Measurements from ENCODE around the gene FBN3.

FBN3 gene

GRCh38 chr19:8057545-8058270, 91.7 kb downstream of the FBN3 start:
- Histone ChIP-seq H2BK5ac (ENCODE audit: low read length) (no peak overlapping the region), H2AFZ (ENCODE audit: low read length) (no peak overlapping the region), H2AK5ac (ENCODE audit: low read depth, low read length) (no peak overlapping the region), H2BK12ac (ENCODE audit: low read length) (no peak overlapping the region), H3K18ac (ENCODE audit: low read length) (peak overlapping the region; percentile 2), H3K23ac (ENCODE audit: low read depth, low read length, poor library complexity) (no peak overlapping the region), H3K14ac (ENCODE audit: low read length) (no peak overlapping the region), H4K91ac (ENCODE audit: low read depth, low read length, poor library complexity) (no peak overlapping the region), H3K27me3 (ENCODE audit: control insufficient read depth in 3 of 3, insufficient read depth in 3 of 3, low read depth in 1 of 3, low read length in 3 of 3) (peaks cover 0 to 7% (median 0%) of the 10 kb centered on the region in 3 experiments), H3K4me2 (ENCODE audit: insufficient read depth, low read length, poor library complexity, severe bottlenecking) (no peak overlapping the region), H3K9me3 (replicated peaks in 1 of 2; ENCODE audit: control insufficient read depth in 2 of 2, insufficient read depth in 1 of 2, low read depth in 1 of 2, low read length in 2 of 2) (no peaks in the 10 kb centered on the region), H4K8ac (ENCODE audit: low read depth, low read length) (no peak overlapping the region), H3K4me1 (ENCODE audit: control insufficient read depth in 2 of 2, insufficient read depth in 1 of 2, low read depth in 1 of 2, low read length in 2 of 2) (peaks cover 0 to 12% of the 10 kb centered on the region in 2 donors), H3K79me1 (ENCODE audit: low read depth, low read length) (no peaks in the 10 kb centered on the region), H3K9ac (ENCODE audit: low read depth, low read length, poor library complexity) (no peak overlapping the region), H3K27ac (replicated peaks; ENCODE audit: low read length) (no peak overlapping the region), H3K36me3 (replicated peaks in 1 of 2; ENCODE audit: control insufficient read depth in 2 of 2, insufficient read depth in 2 of 2, low read length in 2 of 2) (no peaks in the 10 kb centered on the region), H3K4me3 (ENCODE audit: low read length in 2 of 2) (no peak overlapping the region), H2BK15ac (ENCODE audit: low read length) (no peak overlapping the region), H3K4ac (ENCODE audit: low read length) (no peak overlapping the region), H2BK120ac (ENCODE audit: low read depth, low read length) (no peak overlapping the region)
- no CpG with 5 or more reads among the region's 7 CpGs for WGBS, 2 donors (ENCODE audit: extremely low coverage in 2 of 2, insufficient read length in 2 of 2, insufficient replicate concordance in 1 of 2)
- no peak for DNase-seq (ENCODE audit: low spot score)

- H2AFZ ChIP-seq (ENCODE audit: low read length): no peak overlapping the region
- peaks cover 0 to 7% (median 0%) of the 10 kb centered on the region in 3 experiments for H3K27me3 ChIP-seq (ENCODE audit: control insufficient read depth in 3 of 3, insufficient read depth in 3 of 3, low read depth in 1 of 3, low read length in 3 of 3)
- no CpG with 5 or more reads among the region's 4 CpGs for WGBS, 2 donors (ENCODE audit: extremely low coverage in 2 of 2, insufficient read length in 2 of 2, insufficient replicate concordance in 1 of 2)
Observed at GRCh38 chr19:8056533-8056932, 92.9 kb downstream of the FBN3 start.

GRCh38 chr19:8054169-8054568, 95.2 kb downstream of the FBN3 start:
- Histone ChIP-seq H3K27me3 (ENCODE audit: control insufficient read depth in 3 of 3, insufficient read depth in 3 of 3, low read depth in 1 of 3, low read length in 3 of 3) (peaks cover 0 to 7% (median 4%) of the 10 kb centered on the region in 3 experiments), H4K91ac (ENCODE audit: low read depth, low read length, poor library complexity) (no peak overlapping the region), H3K36me3 (replicated peaks in 1 of 2; ENCODE audit: control insufficient read depth in 2 of 2, insufficient read depth in 2 of 2, low read length in 2 of 2) (no peaks in the 10 kb centered on the region), H2BK12ac (ENCODE audit: low read length) (peak overlapping the region; percentile 84), H4K8ac (ENCODE audit: low read depth, low read length) (no peak overlapping the region), H3K4me3 (ENCODE audit: low read length in 2 of 2) (no peak overlapping the region), H2BK15ac (ENCODE audit: low read length) (peak overlapping the region; percentile 94), H3K23ac (ENCODE audit: low read depth, low read length, poor library complexity) (peak overlapping the region; percentile 80), H3K4me1 (ENCODE audit: control insufficient read depth in 2 of 2, insufficient read depth in 1 of 2, low read depth in 1 of 2, low read length in 2 of 2) (peaks cover 4 to 22% of the 10 kb centered on the region in 2 donors), H3K79me1 (ENCODE audit: low read depth, low read length) (no peaks in the 10 kb centered on the region), H3K27ac (replicated peaks; ENCODE audit: low read length) (no peak overlapping the region), H3K18ac (ENCODE audit: low read length) (peak overlapping the region; percentile 89), H2BK120ac (ENCODE audit: low read depth, low read length) (no peak overlapping the region), H3K4ac (ENCODE audit: low read length) (no peak overlapping the region), H3K9me3 (replicated peaks in 1 of 2; ENCODE audit: control insufficient read depth in 2 of 2, insufficient read depth in 1 of 2, low read depth in 1 of 2, low read length in 2 of 2) (peaks cover 0 to 3% of the 10 kb centered on the region in 2 donors), H3K9ac (ENCODE audit: low read depth, low read length, poor library complexity) (no peak overlapping the region), H2BK5ac (ENCODE audit: low read length) (peak overlapping the region; percentile 26), H2AK5ac (ENCODE audit: low read depth, low read length) (peak overlapping the region; percentile 96), H2AFZ (ENCODE audit: low read length) (no peak overlapping the region), H3K14ac (ENCODE audit: low read length) (peak overlapping the region; percentile 38), H3K4me2 (ENCODE audit: insufficient read depth, low read length, poor library complexity, severe bottlenecking) (no peak overlapping the region)
- DNase-seq (ENCODE audit: low spot score): no peak
- WGBS, 2 donors (ENCODE audit: extremely low coverage in 2 of 2, insufficient read length in 2 of 2, insufficient replicate concordance in 1 of 2): no CpG with 5 or more reads among the region's 9 CpGs

More at GRCh38 chr19:8056533-8056932, 92.9 kb downstream of the FBN3 start:
- peaks cover 0 to 16% of the 10 kb centered on the region in 2 donors for H3K4me1 ChIP-seq (ENCODE audit: control insufficient read depth in 2 of 2, insufficient read depth in 1 of 2, low read depth in 1 of 2, low read length in 2 of 2)
- no peaks in the 10 kb centered on the region for H3K36me3 ChIP-seq (replicated peaks in 1 of 2; ENCODE audit: control insufficient read depth in 2 of 2, insufficient read depth in 2 of 2, low read length in 2 of 2)
- no peak overlapping the region for H3K23ac ChIP-seq (ENCODE audit: low read depth, low read length, poor library complexity)
- H2BK5ac ChIP-seq (ENCODE audit: low read length): peak overlapping the region; percentile 3
- peak overlapping the region; percentile 56 for H3K14ac ChIP-seq (ENCODE audit: low read length)
- H4K8ac ChIP-seq (ENCODE audit: low read depth, low read length): no peak overlapping the region
- H3K4me3 ChIP-seq (ENCODE audit: low read length in 2 of 2): no peak overlapping the region
- no peak overlapping the region for H3K4ac ChIP-seq (ENCODE audit: low read length)
- no peaks in the 10 kb centered on the region for H3K79me1 ChIP-seq (ENCODE audit: low read depth, low read length)
- H3K18ac ChIP-seq (ENCODE audit: low read length): peak overlapping the region; percentile 64
- peak overlapping the region; percentile 30 for H2BK12ac ChIP-seq (ENCODE audit: low read length)
- H4K91ac ChIP-seq (ENCODE audit: low read depth, low read length, poor library complexity): no peak overlapping the region
- H3K9ac ChIP-seq (ENCODE audit: low read depth, low read length, poor library complexity): no peak overlapping the region
- H2BK15ac ChIP-seq (ENCODE audit: low read length): peak overlapping the region; percentile 58
- no peak overlapping the region for H2BK120ac ChIP-seq (ENCODE audit: low read depth, low read length)
- DNase-seq (ENCODE audit: low spot score): no peak
- no peak overlapping the region for H3K4me2 ChIP-seq (ENCODE audit: insufficient read depth, low read length, poor library complexity, severe bottlenecking)
- H3K9me3 ChIP-seq (replicated peaks in 1 of 2; ENCODE audit: control insufficient read depth in 2 of 2, insufficient read depth in 1 of 2, low read depth in 1 of 2, low read length in 2 of 2): no peaks in the 10 kb centered on the region
- no peak overlapping the region for H2AK5ac ChIP-seq (ENCODE audit: low read depth, low read length)
- no peak overlapping the region for H3K27ac ChIP-seq (replicated peaks; ENCODE audit: low read length)

- Histone ChIP-seq H3K18ac (ENCODE audit: low read length) (peak within 1 kb of the TSS; percentile 90), H4K8ac (ENCODE audit: low read depth, low read length) (no peak within 1 kb of the TSS), H3K36me3 (replicated peaks in 1 of 2; ENCODE audit: control insufficient read depth in 2 of 2, insufficient read depth in 2 of 2, low read length in 2 of 2) (no peaks in the 10 kb centered on the region), H2BK15ac (ENCODE audit: low read length) (peak within 1 kb of the TSS; percentile 41), H3K4me2 (ENCODE audit: insufficient read depth, low read length, poor library complexity, severe bottlenecking) (no peak within 1 kb of the TSS), H2BK5ac (ENCODE audit: low read length) (no peak within 1 kb of the TSS), H3K14ac (ENCODE audit: low read length) (peak within 1 kb of the TSS; percentile 56), H3K23ac (ENCODE audit: low read depth, low read length, poor library complexity) (no peak within 1 kb of the TSS), H4K91ac (ENCODE audit: low read depth, low read length, poor library complexity) (no peak within 1 kb of the TSS), H3K27ac (replicated peaks; ENCODE audit: low read length) (no peak within 1 kb of the TSS), H3K4me3 (ENCODE audit: low read length in 2 of 2) (no peak within 1 kb of the TSS), H3K4me1 (ENCODE audit: control insufficient read depth in 2 of 2, insufficient read depth in 1 of 2, low read depth in 1 of 2, low read length in 2 of 2) (peaks cover 4 to 22% of the 10 kb centered on the region in 2 donors), H2BK120ac (ENCODE audit: low read depth, low read length) (peak within 1 kb of the TSS; percentile 13), H2AFZ (ENCODE audit: low read length) (no peak within 1 kb of the TSS), H3K27me3 (ENCODE audit: control insufficient read depth in 3 of 3, insufficient read depth in 3 of 3, low read depth in 1 of 3, low read length in 3 of 3) (peaks cover 0 to 7% (median 4%) of the 10 kb centered on the region in 3 experiments), H3K9me3 (replicated peaks in 1 of 2; ENCODE audit: control insufficient read depth in 2 of 2, insufficient read depth in 1 of 2, low read depth in 1 of 2, low read length in 2 of 2) (peaks cover 0 to 3% of the 10 kb centered on the region in 2 donors), H3K79me1 (ENCODE audit: low read depth, low read length) (no peaks in the 10 kb centered on the region), H2AK5ac (ENCODE audit: low read depth, low read length) (peak within 1 kb of the TSS; percentile 46), H2BK12ac (ENCODE audit: low read length) (no peak within 1 kb of the TSS), H3K4ac (ENCODE audit: low read length) (no peak within 1 kb of the TSS), H3K9ac (ENCODE audit: low read depth, low read length, poor library complexity) (no peak within 1 kb of the TSS)
- no CpG with 5 or more reads among the region's 7 CpGs for WGBS, 2 donors (ENCODE audit: extremely low coverage in 2 of 2, insufficient read length in 2 of 2, insufficient replicate concordance in 1 of 2)
- no peak for DNase-seq (ENCODE audit: low spot score)
Observed at GRCh38 chr19:8052464-8052859, 96.9 kb downstream of the FBN3 start, which contains the start of gene CCL25. Gene CCL25 (plus strand): TSS chr19:8052760. CDS start chr19:8053050, 290 bp downstream.

All from neuronal stem cell (in vitro differentiated cells).